Astrocyte (in vitro differentiated cells and primary cell): Measurements from ENCODE around the gene C1QC.

Source experiments
- CTCF ChIP-seq: IDR thresholded peaks from 2 replicates; pipeline ENCODE4 v1.5.1; 2011; ENCODE audit warnings: low read depth, mild to moderate bottlenecking, inconsistent platforms, low read length, moderate library complexity; ENCODE audit not compliant: insufficient read depth
- EZH2 ChIP-seq: IDR thresholded peaks from 2 replicates; pipeline ENCODE4 v1.6.1; 2012; ENCODE audit warnings: mild to moderate bottlenecking, low read length, inconsistent platforms; ENCODE audit not compliant: insufficient read depth

- TF ChIP-seq CTCF (no peak), EZH2 (no peak)
These were observed 17.3 kb downstream of the C1QC start for GRCh38 chr1:22660716-22661241.
